ENCODE data around the gene SERINC5.

- TF ChIP-seq, protein P1, sequence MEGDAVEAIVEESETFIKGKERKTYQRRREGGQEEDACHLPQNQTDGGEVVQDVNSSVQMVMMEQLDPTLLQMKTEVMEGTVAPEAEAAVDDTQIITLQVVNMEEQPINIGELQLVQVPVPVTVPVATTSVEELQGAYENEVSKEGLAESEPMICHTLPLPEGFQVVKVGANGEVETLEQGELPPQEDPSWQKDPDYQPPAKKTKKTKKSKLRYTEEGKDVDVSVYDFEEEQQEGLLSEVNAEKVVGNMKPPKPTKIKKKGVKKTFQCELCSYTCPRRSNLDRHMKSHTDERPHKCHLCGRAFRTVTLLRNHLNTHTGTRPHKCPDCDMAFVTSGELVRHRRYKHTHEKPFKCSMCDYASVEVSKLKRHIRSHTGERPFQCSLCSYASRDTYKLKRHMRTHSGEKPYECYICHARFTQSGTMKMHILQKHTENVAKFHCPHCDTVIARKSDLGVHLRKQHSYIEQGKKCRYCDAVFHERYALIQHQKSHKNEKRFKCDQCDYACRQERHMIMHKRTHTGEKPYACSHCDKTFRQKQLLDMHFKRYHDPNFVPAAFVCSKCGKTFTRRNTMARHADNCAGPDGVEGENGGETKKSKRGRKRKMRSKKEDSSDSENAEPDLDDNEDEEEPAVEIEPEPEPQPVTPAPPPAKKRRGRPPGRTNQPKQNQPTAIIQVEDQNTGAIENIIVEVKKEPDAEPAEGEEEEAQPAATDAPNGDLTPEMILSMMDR (conservative IDR thresholded peaks at IDR 0.05 in 1 of 2, IDR thresholded peaks at IDR 0.05 in 1 of 2; ENCODE audit: extremely low read depth in 1 of 2, insufficient read depth in 1 of 2, low read depth in 1 of 2, low read length in 2 of 2): no peak
- no peak for TF ChIP-seq EZH2 (IDR thresholded peaks at IDR 0.05; ENCODE audit: borderline replicate concordance, low read length)
Measured at GRCh38 chr5:80093796-80094195, 162.1 kb downstream of the SERINC5 start.
